Vagina (tissue), 2 donors: ENCODE measurements around the gene RBM33. TPM values are rescaled to one million over a fixed set of nuclear protein-coding genes. Genes with fewer than 3 reads are reported as not detected.

Source experiments
- DNase-seq, 2 donors: peaks; one replicate each; pipeline ENCODE4 v3.0.0-alpha.2; 2017; ENCODE audit errors: extremely low spot score in 2 of 2
- H3K27ac ChIP-seq: fragments of 200-600 bp; sonication (generic); one replicate; pipeline ENCODE4 v1.5.1; 2019
- H3K27me3 ChIP-seq: fragments of 200-600 bp; sonication (generic); one replicate; pipeline ENCODE4 v1.5.1; 2019
- H3K36me3 ChIP-seq, 2 donors: fragments of 200-600 bp; sonication (generic); one replicate each; pipeline ENCODE4 v1.5.1; 2017 to 2019
- H3K4me1 ChIP-seq: fragments of 200-600 bp; sonication (generic); one replicate; pipeline ENCODE4 v1.5.1; 2019
- H3K4me3 ChIP-seq, 2 donors: fragments of 200-600 bp; sonication (generic); 1 replicate in 1 of 2; 2 replicates in 1 of 2; pipeline ENCODE4 v1.5.1; 2016 to 2019
- H3K9me3 ChIP-seq: fragments of 200-600 bp; sonication (generic); one replicate; pipeline ENCODE4 v1.5.1; 2019
- CTCF ChIP-seq, 3 experiments: fragments of 450-650 bp in 2 of 3; fragments of 200-600 bp in 1 of 3; sonication (generic) in 1 of 3; IDR thresholded peaks; one replicate each; pipeline ENCODE4 v1.5.1; 2017 to 2019; ENCODE audit warnings: antibody characterized with exemption in 3 of 3, mild to moderate bottlenecking in 2 of 3, moderate library complexity in 2 of 3
- POLR2A ChIP-seq, 2 donors: fragments of 450-650 bp; IDR thresholded peaks; one replicate each; pipeline ENCODE4 v1.6.1; 2017; ENCODE audit warnings: antibody characterized with exemption in 2 of 2, mild to moderate bottlenecking in 2 of 2, moderate library complexity in 2 of 2
- POLR2AphosphoS5 ChIP-seq, 2 donors: sonication (generic); formaldehyde crosslinking; IDR thresholded peaks; one replicate each; pipeline ENCODE4 v1.9.0; 2017; ENCODE audit warnings: antibody characterized with exemption in 2 of 2, mild to moderate bottlenecking in 2 of 2, low read depth in 1 of 2; ENCODE audit not compliant: insufficient read depth in 1 of 2
- intact Hi-C: fragments of 100-400 bp; cut with DNase I; formaldehyde crosslinking; loops from one replicate; pipeline ENCODE4 v1.15.1; 2023
- total RNA-seq: library from RNA; depleted of rRNA; stranded (reverse); fragments of >200 nt; gene quantifications from one replicate; pipeline ENCODE4 v1.2.3, GENCODE V29; 2016

Gene RBM33
- total RNA-seq, 1 donor from 2014 or later: 63.8 TPM

GRCh38 chr7:155754165-155754564 lies 109.7 kb downstream of the RBM33 start:
- H3K9me3 ChIP-seq: no peaks in the 10 kb centered on the region
- no peak overlapping the region for H3K27ac ChIP-seq
- intact Hi-C loops: no loop called here
- H3K4me1 ChIP-seq: peaks cover 48% of the 10 kb centered on the region
- no peak overlapping the region for H3K4me3 ChIP-seq
- no peaks in the 10 kb centered on the region for H3K27me3 ChIP-seq
- no peak for DNase-seq
- TF ChIP-seq CTCF (IDR thresholded peaks at IDR 0.05): no peak
- no peak for TF ChIP-seq POLR2A (IDR thresholded peaks at IDR 0.05)
- TF ChIP-seq POLR2AphosphoS5 (IDR thresholded peaks at IDR 0.05; ENCODE audit: insufficient read depth in 1 of 2, low read depth in 1 of 2): no peak
- no peaks in the 10 kb centered on the region for H3K36me3 ChIP-seq

GRCh38 chr7:155755026-155755425 lies 110.6 kb downstream of the RBM33 start:
- intact Hi-C loops: loop anchor here (5.0 kb wide), 1 partner anchor 158 kb away; no protein-coding TSS in a partner anchor
- no peak for TF ChIP-seq CTCF (IDR thresholded peaks at IDR 0.05)
- no peak for TF ChIP-seq POLR2A (IDR thresholded peaks at IDR 0.05)
- TF ChIP-seq POLR2AphosphoS5 (IDR thresholded peaks at IDR 0.05; ENCODE audit: insufficient read depth in 1 of 2, low read depth in 1 of 2): no peak
- Histone ChIP-seq H3K9me3 (no peaks in the 10 kb centered on the region), H3K27me3 (no peaks in the 10 kb centered on the region), H3K4me1 (peaks cover 48% of the 10 kb centered on the region), H3K27ac (no peak overlapping the region), H3K36me3 (peaks cover 0 to 5% of the 10 kb centered on the region in 2 donors), H3K4me3 (no peak overlapping the region)
- DNase-seq: no peak

GRCh38 chr7:155756322-155756721 lies 111.9 kb downstream of the RBM33 start:
- intact Hi-C loops: loop anchor here (5.0 kb wide), 1 partner anchor 159 kb away; no protein-coding TSS in a partner anchor
- H3K36me3 ChIP-seq: peaks cover 0 to 7% of the 10 kb centered on the region in 2 donors
- no peak for DNase-seq
- H3K4me1 ChIP-seq: peaks cover 37% of the 10 kb centered on the region
- no peaks in the 10 kb centered on the region for H3K27me3 ChIP-seq
- TF ChIP-seq CTCF (IDR thresholded peaks at IDR 0.05) (no peak), POLR2AphosphoS5 (IDR thresholded peaks at IDR 0.05; ENCODE audit: insufficient read depth in 1 of 2, low read depth in 1 of 2) (no peak), POLR2A (IDR thresholded peaks at IDR 0.05) (no peak)
- no peaks in the 10 kb centered on the region for H3K9me3 ChIP-seq
- H3K27ac ChIP-seq: no peak overlapping the region
- no peak overlapping the region for H3K4me3 ChIP-seq

- Histone ChIP-seq H3K9me3 (no peaks in the 10 kb centered on the region), H3K4me3 (no peak overlapping the region), H3K36me3 (peaks cover 0 to 7% of the 10 kb centered on the region in 2 donors), H3K4me1 (peaks cover 31% of the 10 kb centered on the region), H3K27me3 (no peaks in the 10 kb centered on the region), H3K27ac (no peak overlapping the region)
- no peak for TF ChIP-seq POLR2A (IDR thresholded peaks at IDR 0.05)
- TF ChIP-seq POLR2AphosphoS5 (IDR thresholded peaks at IDR 0.05; ENCODE audit: insufficient read depth in 1 of 2, low read depth in 1 of 2): no peak
- TF ChIP-seq CTCF (IDR thresholded peaks at IDR 0.05): no peak
- DNase-seq: no peak
- intact Hi-C loops: loop anchor here (5.0 kb wide), 1 partner anchor 161 kb away; no protein-coding TSS in a partner anchor
Measured at GRCh38 chr7:155758348-155758747, 113.9 kb downstream of the RBM33 start.

- Histone ChIP-seq H3K27ac (no peak overlapping the region), H3K4me1 (peaks cover 20% of the 10 kb centered on the region), H3K9me3 (no peaks in the 10 kb centered on the region), H3K4me3 (no peak overlapping the region), H3K27me3 (no peaks in the 10 kb centered on the region), H3K36me3 (peaks cover 0 to 17% of the 10 kb centered on the region in 2 donors)
- no peak for TF ChIP-seq POLR2AphosphoS5 (IDR thresholded peaks at IDR 0.05; ENCODE audit: insufficient read depth in 1 of 2, low read depth in 1 of 2)
- no peak for TF ChIP-seq CTCF (IDR thresholded peaks at IDR 0.05)
- no peak for TF ChIP-seq POLR2A (IDR thresholded peaks at IDR 0.05)
- no peak for DNase-seq
- intact Hi-C loops: loop anchor here (5.0 kb wide), 1 partner anchor 163 kb away; no protein-coding TSS in a partner anchor
Measured at GRCh38 chr7:155759740-155760430, 115.4 kb downstream of the RBM33 start.
